ENCODE data around the gene PLCB1. TPM values are rescaled to one million over a fixed set of nuclear protein-coding genes. Genes with fewer than 3 reads are reported as not detected.
A peak's percentile ranks its signal among the peaks of the same experiment; 100 is the strongest.

Gene PLCB1
- total and polyA plus RNA-seq, 4 donors = 1.6 to 43.8 (median 6.1) TPM

- Histone ChIP-seq H3K9ac (ENCODE audit: insufficient read depth in 1 of 2, low read length in 2 of 2) (no peak overlapping the region), H3K27ac (ENCODE audit: low read depth in 1 of 2, low read length in 1 of 2) (peak overlapping the region in 1 of 2 donors; percentile 24), H3K27me3 (ENCODE audit: control insufficient read depth in 3 of 3, insufficient read depth in 3 of 3, low read length in 2 of 3) (no peaks in the 10 kb centered on the region), H3K4me1 (ENCODE audit: control insufficient read depth in 5 of 5, insufficient read depth in 5 of 5, low read length in 5 of 5) (no peaks in the 10 kb centered on the region), H3K9me3 (ENCODE audit: control insufficient read depth in 4 of 4, insufficient read depth in 3 of 4, low read length in 3 of 4) (peaks cover 0 to 2% (median 0%) of the 10 kb centered on the region in 4 donors), H3K4me3 (no peak overlapping the region), H3K36me3 (ENCODE audit: control insufficient read depth in 4 of 4, insufficient read depth in 4 of 4, low read length in 4 of 4) (no peaks in the 10 kb centered on the region)
- WGBS, 2 donors = 48 to 57% methylated on average over 3 of the region's 3 CpGs
- ATAC-seq (ENCODE audit: insufficient read depth, low FRiP score) (no peak), DNase-seq (no peak)
- TF ChIP-seq CTCF (IDR thresholded peaks at IDR 0.05; ENCODE audit: control extremely low read depth, extremely low read depth) = no peak
Observed at GRCh38 chr20:8932192-8933165, 800.4 kb downstream of the PLCB1 start.

GRCh38 chr20:8933381-8933807 is 801.3 kb downstream of the PLCB1 start:
- H3K36me3 ChIP-seq (ENCODE audit: control insufficient read depth in 4 of 4, insufficient read depth in 4 of 4, low read length in 4 of 4) = no peaks in the 10 kb centered on the region
- H3K4me3 ChIP-seq = no peak overlapping the region
- ATAC-seq (ENCODE audit: insufficient read depth, low FRiP score) = no peak
- 41 to 64% methylated on average over 1 of the region's 1 CpG for WGBS, 2 donors
- peaks cover 0 to 2% (median 0%) of the 10 kb centered on the region in 4 donors for H3K9me3 ChIP-seq (ENCODE audit: control insufficient read depth in 4 of 4, insufficient read depth in 3 of 4, low read length in 3 of 4)
- peak in 1 of 3 donors; percentile 34 for DNase-seq
- no peak overlapping the region for H3K27ac ChIP-seq (ENCODE audit: low read depth in 1 of 2, low read length in 1 of 2)
- no peak overlapping the region for H3K9ac ChIP-seq (ENCODE audit: insufficient read depth in 1 of 2, low read length in 2 of 2)
- H3K4me1 ChIP-seq (ENCODE audit: control insufficient read depth in 5 of 5, insufficient read depth in 5 of 5, low read length in 5 of 5) = no peaks in the 10 kb centered on the region
- TF ChIP-seq CTCF (IDR thresholded peaks at IDR 0.05; ENCODE audit: control extremely low read depth, extremely low read depth) = no peak
- no peaks in the 10 kb centered on the region for H3K27me3 ChIP-seq (ENCODE audit: control insufficient read depth in 3 of 3, insufficient read depth in 3 of 3, low read length in 2 of 3)

GRCh38 chr20:8934362-8934761 is 802.3 kb downstream of the PLCB1 start:
- WGBS, 2 donors = 86 to 87% methylated on average over 4 of the region's 4 CpGs
- TF ChIP-seq CTCF (IDR thresholded peaks at IDR 0.05; ENCODE audit: control extremely low read depth, extremely low read depth) = no peak
- H3K4me1 ChIP-seq (ENCODE audit: control insufficient read depth in 5 of 5, insufficient read depth in 5 of 5, low read length in 5 of 5) = no peaks in the 10 kb centered on the region

More at GRCh38 chr20:8934362-8934761, 802.3 kb downstream of the PLCB1 start:
- H3K27me3 ChIP-seq (ENCODE audit: control insufficient read depth in 3 of 3, insufficient read depth in 3 of 3, low read length in 2 of 3) = no peaks in the 10 kb centered on the region
- DNase-seq (no peak), ATAC-seq (ENCODE audit: insufficient read depth, low FRiP score) (no peak)
- H3K9ac ChIP-seq (ENCODE audit: insufficient read depth in 1 of 2, low read length in 2 of 2) = no peak overlapping the region
- H3K36me3 ChIP-seq (ENCODE audit: control insufficient read depth in 4 of 4, insufficient read depth in 4 of 4, low read length in 4 of 4) = no peaks in the 10 kb centered on the region
- H3K9me3 ChIP-seq (ENCODE audit: control insufficient read depth in 4 of 4, insufficient read depth in 3 of 4, low read length in 3 of 4) = peaks cover 0 to 2% (median 0%) of the 10 kb centered on the region in 4 donors
- no peak overlapping the region for H3K27ac ChIP-seq (ENCODE audit: low read depth in 1 of 2, low read length in 1 of 2)
- H3K4me3 ChIP-seq = no peak overlapping the region

Small RNA genes lying within 50 kb of the gene (small RNA-seq; reads per million reads assigned to genes)
- not detected for gene AL445567.1 (ENCODE audit: low replicate concordance)
- gene RNU105B (ENCODE audit: low replicate concordance) = not detected

Other genes with a start within 250 kb of the PLCB1 start
- not detected for gene HAO1, start 191.8 kb upstream of the PLCB1 start, total RNA-seq
- not detected for gene HAO1, start 191.8 kb upstream of the PLCB1 start, polyA plus RNA-seq
- gene TMX4, start 112.5 kb upstream of the PLCB1 start, total RNA-seq = 10 to 100 TPM; 27.4 to 45.2 TPM
- gene TMX4, start 112.5 kb upstream of the PLCB1 start, polyA plus RNA-seq = 10 to 100 TPM in 1 of 2 donors, 1 to 10 TPM in 1; 7.8 to 11.7 TPM